Retina (tissue), 1 donor: ENCODE measurements around the gene ZC3H4.
A peak's percentile ranks its signal among the peaks of the same experiment; 100 is the strongest.
"Not testable (repeated sequence)": the region's sequence is repeated elsewhere in the genome, so short reads cannot be mapped to it uniquely, and the experiment has no call there.

Source experiments
- DNase-seq: peaks from one replicate; pipeline ENCODE4 v3.0.0-alpha.2; 2016

The ZC3H4 gene

DNA sequence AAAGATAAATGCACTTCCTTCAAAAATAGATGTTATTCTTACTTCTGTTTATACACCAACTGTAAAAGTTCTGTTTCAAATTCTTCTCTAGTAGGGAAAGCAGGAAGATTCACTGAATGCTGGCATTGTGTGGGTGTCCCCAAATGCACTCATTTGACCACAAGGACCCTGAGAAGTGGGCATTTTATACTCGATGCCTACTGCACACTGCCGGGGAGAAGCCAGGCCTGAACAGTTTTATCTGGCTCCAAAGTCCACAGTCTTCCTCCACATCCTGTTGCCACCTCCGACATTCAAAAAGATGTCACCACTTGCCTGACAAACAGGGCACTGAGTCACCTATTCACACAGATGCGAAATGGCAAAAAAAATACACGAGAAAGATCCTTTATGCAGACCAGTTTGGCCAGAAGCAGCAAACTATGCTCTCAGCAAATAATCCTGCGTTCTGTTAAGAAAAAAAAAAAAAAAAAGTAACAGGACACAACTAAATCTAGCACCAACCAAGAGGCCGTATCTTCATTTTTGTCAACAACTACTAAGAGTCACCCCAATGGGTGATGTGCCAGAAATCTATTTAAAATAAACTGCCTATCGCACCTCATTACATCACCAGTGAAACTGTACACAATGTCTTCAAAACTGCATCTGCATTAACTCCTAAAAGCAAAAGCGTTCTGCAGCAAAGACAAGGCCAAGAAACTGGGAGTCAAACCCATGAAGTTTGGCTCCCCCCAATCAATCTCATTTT is 6.2 kb downstream of the ZC3H4 start:
- DNase-seq = no peak

DNA sequence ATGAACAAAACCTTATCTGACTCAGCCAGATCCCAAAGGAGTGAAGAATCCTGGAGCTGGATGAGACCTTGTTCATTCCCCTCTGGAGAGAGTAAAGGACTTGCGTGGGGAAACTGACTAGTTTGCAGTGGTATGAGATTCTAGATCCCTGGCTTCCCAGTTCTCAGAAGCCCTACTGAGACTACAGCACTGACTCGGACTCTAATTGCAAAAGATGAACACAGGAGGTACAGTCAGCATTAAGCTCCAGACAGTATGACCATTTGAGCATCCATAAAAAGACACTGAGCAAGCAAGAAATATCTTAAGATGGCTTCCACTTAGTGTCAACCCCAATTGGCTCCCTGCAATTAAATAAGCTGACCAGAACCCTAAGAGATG is 6.8 kb downstream of the ZC3H4 start:
- no peak for DNase-seq

DNA sequence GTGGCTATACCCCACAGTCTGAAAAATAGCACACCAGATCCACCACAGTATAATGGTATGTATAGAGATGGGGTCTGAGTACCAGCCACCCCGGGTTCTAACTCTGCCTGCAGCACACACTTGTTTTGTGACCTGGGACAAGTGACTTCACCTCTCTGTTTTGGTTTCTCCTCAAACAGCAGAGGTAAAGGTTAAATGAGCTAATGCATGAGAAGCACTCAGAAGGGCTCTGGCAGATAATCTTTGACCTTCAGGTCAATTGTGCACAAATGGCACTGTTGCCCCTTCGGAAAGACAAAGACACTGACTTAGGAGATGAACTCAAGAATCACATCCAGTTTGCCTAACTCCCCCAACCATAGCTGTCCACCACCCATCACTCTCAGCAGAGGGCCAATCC is 7.7 kb downstream of the ZC3H4 start:
- no peak for DNase-seq

DNA sequence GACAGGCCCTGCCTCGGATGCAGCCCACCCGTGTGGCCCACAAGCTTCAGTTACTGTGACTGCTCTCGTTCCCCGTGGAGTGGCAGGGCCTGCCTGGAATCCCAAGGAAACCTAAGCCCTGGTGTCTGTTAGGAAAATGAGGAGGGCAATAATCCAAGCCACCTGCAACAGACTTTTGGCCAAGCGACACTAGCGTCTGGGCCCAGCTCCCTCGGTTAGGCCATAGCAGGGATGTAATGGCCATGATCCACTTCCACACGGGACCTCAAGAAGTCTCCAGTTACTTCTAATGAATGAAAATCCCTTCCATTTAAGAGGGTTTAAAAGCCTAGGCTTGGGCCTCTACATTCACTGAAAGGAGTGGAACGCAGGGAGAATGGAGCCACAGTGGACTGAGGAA is 8.9 kb downstream of the ZC3H4 start:
- no peak for DNase-seq

DNA sequence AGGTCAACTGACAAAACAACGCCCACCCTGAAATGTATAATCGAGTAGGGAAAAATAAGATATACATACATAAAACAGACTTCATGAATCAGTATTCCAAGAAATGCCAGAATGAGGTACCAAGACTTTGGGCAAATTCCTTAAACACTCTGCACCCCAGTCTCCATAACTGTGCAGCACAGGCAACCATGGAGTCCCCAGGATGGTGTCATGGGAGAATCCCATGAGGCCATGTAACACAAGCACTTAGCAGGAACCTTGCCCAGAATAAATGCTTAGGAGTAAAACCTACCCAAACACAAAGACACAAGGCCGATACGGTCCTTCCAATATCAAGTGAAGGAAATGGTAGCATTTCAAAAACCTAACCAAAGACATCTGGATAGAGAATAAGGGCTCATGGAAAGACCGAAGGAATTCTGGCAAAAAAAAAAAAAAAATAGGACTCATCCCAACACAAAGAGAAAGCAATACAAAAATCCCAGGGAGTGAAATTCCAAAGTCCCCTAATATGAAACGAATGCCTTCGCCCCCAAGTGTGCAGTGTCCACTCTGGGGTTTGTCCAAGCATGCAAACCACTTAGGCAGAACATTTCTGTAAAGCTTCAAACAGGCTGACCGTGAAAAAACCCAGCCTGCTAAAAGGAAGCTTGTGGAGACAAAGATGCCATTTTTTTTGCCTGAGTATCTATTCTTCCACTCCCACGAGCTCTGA is 11.1 kb downstream of the ZC3H4 start:
- peak; percentile 44 for DNase-seq

DNA sequence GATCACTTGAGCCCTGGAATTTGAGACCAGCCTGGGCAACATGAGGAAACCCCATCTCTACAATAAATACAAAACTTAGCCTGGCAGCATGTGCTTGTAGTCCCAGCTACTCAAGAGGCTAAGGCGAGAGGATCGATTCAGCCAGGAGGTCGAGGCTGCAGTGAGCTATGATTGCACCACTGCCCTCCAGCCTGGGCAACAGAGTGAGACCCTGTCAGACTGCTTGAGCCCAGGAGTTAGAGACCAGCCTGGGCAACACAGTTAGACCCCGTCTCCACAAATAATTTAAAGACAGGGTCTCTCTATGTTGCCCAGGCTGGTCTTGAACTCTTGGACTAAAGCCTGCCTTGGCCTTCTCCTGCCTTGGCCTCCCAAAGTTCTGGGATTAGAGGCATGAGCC is 12.5 kb downstream of the ZC3H4 start:
- not testable (repeated sequence) for DNase-seq

DNA sequence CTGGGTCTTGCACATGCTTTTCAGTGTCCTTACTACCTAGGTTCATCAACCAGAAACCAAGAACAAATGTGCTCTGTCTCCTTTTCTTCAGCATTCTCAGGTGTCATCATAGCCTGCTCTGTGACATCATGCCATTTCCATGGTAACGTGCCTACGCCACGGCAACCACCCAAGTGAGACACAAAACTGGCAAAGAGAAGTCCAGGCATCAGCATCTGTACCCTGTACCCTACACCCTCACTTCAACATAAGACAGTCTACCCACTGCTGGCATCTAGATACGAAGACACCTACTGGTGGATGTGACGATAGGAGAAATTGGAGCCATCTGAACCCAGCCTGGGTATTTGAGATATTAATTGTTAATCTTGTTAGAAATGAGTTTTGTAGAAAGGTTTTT is 13.3 kb downstream of the ZC3H4 start:
- no peak for DNase-seq

DNA sequence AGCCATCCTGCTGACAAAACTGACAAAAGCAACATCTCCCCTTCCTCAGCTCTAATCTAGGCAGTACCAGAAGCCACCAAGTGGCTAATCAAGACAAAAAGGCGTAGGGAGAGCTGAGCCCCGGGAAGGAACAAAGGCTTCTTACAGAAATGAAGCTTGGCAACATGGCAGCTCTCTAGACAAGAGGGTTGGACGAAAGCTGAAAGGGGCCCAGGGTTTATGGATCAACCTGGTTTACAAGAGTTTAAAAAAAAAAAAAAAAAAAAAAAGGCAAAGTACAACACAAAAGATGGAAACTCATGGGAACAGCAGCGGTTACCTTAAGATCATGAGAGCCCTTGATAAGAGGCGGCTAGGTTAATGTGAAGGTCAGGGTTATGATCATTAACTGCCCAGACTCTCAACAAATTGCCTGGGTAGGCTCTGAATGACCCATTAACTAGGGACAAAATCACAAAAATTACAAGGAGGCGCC is 14.0 kb downstream of the ZC3H4 start:
- DNase-seq = no peak

DNA sequence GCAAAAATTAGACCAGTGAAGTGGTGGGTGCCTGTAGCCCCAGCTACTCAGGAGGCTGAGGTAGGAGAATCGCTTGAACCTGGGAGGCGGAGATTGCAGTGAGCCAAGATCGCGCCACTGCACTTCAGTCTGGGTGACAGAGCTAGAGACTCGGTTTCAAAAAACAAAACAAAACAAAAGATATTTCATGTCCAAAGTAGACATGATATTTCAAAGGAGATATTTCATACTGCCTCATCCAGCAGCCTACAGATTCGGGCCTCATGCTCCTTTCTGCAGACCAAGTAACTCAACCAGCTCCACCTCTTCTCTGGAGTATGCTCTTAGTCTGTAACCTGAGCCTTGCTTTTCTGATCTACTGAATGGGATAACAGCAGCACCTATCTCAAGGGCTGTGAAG is 15.0 kb downstream of the ZC3H4 start:
- DNase-seq = no peak

DNA sequence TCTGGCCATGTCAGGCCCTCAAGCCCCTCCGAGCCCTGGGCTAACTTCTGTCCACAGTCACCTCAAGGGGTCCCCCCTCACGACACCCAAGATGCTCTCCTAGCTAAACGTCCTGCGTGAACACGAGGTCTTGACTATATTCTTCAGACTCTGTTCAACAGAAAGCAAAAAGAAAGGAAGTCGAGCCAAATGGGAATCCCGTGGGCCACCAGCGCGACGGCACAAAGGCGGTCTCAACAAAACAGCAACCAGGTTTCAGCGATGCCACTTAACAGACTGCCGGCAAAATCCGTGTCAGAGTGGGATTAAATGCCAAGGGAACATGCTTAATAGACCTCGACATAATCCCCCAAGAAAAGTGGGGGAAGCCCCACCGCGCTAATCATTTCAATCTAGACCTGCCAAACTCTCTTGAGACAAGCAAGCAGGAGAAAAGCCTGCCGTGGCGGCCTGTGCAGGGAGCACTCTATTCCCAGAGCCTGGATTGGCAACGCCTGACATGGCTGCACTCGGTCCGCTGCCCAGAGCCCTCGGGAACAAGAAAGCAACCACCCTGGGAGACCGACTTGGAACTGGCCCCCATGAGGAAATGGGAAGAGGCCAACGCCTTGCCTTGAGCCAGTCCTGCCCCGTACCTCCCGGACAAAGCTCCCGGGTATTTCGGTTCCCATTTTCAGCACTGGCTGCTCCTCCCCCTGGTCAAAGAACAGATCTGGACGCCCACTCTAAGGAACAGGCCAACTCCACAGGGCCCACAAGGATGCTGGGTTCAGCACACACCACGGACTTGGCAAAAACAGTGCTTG is 16.0 kb downstream of the ZC3H4 start:
- DNase-seq = peak; percentile 73

DNA sequence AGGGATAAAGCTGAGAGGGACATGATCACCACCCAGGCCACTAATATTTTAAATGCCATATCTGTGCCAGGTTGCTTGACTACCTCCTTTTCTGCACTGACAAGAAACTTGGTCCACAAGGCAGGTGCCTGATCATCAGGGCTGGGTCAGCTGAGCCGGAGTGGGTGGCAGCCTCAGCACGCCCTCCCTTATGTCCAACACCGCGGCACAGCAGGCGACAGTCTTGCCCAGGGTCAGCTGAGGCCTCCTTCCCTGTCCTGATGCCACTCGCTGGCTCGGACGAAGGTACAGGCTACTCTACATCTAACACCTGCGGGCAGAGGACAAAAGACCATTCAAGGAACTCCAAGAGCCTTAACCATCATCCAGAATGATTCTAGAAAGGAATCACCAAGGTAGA is 16.9 kb downstream of the ZC3H4 start:
- DNase-seq = no peak

DNA sequence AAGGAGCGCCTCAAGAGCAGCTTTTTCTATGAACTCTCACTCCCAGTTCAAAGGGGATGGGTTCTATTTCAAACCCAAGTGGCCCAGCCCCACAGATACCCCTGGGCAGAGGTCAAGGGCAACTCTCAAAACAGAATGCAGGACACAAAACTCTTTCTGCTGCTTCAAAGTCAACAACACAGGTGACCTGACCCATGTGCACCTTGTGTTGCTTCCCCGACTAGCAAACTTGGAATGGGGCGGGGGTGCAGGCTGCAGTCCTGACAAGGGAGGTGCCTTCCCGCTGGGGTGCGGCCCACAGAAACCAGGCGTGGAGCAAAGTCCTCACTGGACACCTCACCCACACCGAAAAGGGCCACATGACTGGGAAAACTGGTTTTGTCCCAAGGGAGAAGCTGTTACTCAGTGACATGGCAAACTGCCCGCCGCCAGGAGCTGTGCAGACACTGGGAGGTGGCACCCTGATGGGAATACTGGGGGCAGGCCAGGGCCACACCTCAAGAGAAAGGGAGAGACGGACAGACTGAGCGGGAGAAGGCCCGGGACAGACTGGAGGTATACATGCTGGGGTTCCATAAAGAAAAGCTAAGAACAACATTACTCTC is 17.4 kb downstream of the ZC3H4 start:
- DNase-seq = no peak

DNA sequence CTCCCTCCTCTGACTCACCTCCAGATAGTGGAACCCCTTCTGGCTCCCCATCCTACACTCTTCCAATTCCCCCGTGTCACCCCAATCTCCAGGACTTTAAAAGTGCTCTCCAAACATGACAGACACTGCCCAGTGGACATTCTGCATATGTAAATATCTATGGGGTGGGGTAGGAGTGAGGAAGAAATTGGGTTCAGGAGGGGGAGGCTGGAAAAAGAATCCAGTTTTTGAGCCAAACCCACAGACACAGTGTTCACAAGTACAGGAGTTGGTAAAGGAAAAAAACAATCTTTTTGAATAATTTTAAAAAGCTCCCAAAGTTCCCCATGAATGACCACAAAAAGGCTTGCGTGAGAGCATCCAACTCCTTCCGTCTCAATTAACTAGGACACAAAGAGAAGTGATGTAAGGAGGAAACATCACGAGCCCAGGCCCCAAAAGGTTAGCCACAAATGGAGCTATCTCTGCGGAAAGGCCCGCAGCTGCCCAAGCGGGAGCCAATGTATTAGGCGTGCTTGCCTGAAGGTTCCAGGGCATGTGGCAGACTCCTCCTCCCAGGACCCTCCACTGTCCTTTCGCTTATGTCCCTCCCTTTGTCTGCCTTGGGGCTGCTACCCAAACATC is 18.0 kb downstream of the ZC3H4 start:
- DNase-seq = peak; percentile 32

DNA sequence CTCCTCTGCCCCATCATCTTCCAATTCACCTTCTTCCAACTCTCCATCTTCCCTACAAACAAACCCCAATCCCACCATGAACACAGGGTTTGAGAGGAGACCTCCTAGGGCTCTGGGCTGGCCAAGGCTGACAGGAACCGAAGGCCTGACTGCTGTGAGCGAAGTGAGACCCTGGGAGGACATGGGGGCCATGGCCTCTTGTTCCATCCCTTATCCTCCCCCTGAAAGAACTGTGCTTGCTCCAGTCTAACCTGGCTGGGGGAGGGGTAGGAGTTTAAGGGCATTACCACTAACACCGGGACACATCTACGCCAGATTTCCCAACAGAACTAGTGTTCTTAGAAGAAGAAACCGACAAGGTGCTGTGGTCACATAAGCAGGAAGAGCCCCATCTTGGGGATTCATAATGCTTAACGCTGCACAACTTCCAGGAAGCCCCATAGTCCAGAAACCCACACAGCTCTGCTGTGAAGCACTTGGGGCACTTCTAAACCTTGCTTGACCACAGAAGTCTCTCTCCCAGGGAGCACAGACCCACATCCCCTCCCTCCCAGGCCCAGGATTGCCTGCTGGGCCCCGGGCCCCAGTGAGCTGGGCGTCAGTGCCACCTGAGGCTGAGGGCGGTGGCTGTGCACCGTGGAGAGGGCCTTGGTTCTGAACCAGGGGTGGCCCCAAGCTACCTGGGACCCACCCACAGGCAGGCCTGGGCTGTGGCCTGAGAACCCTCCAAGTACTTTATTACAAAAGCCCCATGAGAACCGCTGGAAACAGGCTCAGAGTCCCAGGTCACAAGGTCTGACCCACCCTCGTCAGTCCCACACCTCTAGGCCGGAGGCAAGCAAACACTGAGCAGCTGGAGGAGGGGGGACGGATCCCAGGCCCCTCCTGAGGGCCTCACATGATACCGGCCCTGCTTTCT is 18.8 kb downstream of the ZC3H4 start:
- DNase-seq = no peak

DNA sequence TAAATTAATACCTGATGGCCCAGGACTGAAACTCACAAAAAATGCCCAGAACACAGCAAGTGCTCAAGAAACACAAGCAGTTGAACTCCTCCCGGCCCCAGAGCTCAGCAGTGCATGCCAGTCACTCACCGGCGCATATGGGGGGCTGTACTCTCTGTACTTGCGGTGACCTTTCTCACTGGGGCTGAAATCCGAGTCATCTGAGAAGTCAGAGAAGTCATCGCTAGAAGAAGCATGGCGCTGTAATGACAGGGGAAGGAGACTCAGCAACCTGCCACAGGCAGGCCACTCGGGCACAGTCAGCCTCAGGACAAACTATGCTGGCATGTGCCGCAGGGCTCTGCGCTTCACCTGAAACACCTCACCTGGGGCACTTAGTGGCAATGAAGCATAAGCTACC is 19.7 kb downstream of the ZC3H4 start:
- no peak for DNase-seq

DNA sequence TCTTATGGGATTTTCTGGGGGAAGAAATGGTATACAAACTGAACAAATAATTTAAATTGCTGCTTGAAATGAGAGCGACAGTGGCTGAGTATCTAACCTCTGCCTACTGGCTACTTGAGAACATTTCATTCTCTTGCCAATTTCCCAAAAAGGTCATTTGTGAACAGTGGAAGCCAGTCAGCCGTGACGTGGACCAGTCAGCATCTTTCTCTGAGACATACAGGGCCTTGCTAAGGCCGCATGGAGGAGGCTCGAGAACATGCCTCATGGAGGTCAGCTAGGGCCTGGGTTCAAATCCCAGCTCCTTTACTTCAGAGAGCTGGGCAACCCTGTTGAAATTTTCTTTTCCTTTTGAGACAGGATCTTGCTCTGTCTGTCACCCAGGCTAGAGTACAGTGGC is 20.3 kb downstream of the ZC3H4 start:
- no peak for DNase-seq

DNA sequence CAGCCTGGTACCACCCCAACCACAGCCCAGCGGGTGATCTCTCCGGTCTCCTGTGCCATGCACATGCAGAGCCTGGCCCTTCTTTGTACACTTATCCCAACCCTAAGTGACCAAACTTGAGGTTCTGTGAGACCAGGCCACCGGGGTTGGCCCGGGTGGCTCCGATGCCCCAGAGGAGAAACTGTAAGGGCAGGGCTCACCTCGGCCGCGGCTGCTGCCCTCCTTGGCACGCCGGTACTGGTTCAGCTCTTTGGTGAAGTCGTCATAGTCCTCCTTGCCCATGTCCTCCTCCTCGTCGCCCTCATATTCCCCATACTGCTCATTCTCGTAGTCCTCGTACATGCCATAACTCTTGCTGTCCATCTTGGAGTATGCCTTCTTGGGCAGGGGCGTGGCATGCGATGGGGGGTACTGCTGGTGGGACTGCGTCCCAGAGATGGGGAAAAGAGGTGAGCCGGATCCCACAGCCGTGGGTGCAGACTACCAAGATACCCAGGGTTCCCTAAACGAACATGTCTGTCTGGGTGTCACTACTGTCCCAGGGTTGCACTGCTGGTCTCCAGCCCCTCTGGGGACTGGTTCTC is 23.7 kb downstream of the ZC3H4 start:
- no peak for DNase-seq

DNA sequence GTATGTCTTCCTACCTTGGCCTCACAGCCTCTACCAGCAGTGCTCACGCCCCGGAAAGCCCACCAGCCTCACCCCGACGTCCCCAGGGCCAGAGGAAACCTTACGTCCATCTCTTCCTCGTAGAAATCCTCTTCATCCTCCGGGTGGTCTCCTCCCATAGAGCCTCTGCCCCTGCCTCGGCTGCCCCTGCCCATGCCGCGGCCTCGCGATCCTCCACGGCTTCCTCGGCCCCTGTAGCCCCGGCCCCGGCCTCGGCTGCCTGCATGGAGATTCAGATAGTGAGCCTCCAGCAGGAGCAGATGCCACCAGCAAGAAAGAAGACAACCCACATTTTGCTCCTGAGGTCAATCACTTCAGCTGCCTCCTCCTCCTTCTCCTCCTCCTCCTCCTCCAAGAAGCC is 27.3 kb downstream of the ZC3H4 start:
- no peak for DNase-seq

DNA sequence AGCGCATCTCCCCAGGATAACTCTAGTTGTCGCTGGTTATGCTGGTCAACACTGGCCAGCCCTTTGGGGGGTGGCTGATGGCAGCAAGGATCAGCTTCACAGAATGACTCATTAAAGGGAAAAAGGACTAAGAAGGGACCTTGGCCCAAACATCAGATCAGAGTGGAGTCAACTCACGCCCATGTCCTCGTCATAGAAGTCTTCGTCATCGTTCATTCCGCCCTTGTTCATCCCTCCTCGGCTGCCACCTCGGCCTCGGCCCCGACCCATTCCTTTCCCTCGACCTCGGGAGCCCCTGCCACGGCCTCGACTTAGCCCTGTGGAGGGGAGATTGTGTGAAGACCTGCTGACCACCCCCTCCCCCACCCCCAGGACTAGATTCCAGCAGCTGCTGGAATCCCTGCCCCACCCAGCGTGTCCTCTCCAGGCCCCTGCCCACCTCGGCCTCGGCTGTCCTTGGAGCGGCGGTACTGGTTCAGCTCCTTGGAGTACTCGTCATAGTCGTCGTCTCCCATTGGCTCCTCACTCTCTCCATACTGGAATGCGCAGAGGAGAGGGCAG is 28.6 kb downstream of the ZC3H4 start:
- no peak for DNase-seq

DNA sequence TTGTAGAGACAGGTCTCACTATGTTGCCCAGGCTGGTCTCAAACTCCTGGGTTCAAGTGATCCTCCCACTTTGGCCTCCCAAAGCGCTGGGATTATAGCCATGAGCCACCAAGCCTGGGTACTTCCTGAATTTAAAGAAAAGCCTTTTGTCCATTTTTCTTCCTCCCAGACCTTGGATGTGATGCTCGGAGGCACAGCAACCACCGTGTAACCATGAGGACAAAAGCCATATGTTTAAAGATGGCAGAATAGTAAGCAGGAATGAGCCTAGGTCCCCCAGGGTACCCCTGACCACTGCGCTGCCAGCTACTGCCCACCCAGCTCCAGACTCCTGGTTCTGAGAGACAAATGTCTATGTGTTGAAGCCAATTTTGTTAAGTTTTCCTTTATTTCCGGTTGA is 31.1 kb downstream of the ZC3H4 start:
- no peak for DNase-seq

DNA sequence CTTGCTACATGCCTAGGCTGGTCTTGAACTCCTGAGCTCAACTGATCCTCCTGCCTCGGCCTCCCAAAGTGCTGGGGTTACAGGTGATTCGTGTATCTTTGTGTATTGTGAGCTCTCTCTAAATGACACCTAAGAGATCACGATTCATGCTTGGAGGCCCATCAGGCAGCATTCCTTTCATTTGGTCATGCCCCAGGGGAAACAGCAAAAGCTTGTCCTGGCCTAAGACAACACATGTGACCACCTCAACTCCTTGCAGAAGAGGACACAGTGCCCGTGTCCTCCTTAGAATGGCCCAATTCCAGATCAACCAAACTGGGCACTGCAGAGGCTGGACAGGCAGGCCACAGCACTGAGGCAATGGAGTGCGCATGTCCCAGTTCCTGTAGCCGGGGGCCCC is 32.5 kb downstream of the ZC3H4 start:
- no peak for DNase-seq
